ENCODE results near the gene CXCL17. TPM values are rescaled to one million over a fixed set of nuclear protein-coding genes. Genes with fewer than 3 reads are reported as not detected.
"Not testable (repeated sequence)": the region's sequence is repeated elsewhere in the genome, so short reads cannot be mapped to it uniquely, and the experiment has no call there.

Gene CXCL17
- total RNA-seq, 1 donor from 2014 or later: not detected

GRCh38 chr19:42473686-42474085, 30.9 kb upstream of the CXCL17 start:
- Mint-ChIP-seq H3K27ac (no peak overlapping the region), H3K4me3 (ENCODE audit: low read depth) (no peak overlapping the region), H3K36me3 (ENCODE audit: low read depth) (no peaks in the 10 kb centered on the region), H3K9me3 (no peaks in the 10 kb centered on the region), H3K4me1 (ENCODE audit: low read depth) (peaks cover 4% of the 10 kb centered on the region), H3K27me3 (ENCODE audit: low read depth) (peaks cover 7% of the 10 kb centered on the region)
- DNase-seq (ENCODE audit: low spot score): no peak
- intact Hi-C loops (cut with micrococcal nuclease): no loop called here

GRCh38 chr19:42472402-42473147, 29.8 kb upstream of the CXCL17 start:
- peaks cover 7% of the 10 kb centered on the region for H3K27me3 Mint-ChIP-seq (ENCODE audit: low read depth)
- no peak overlapping the region for H3K4me3 Mint-ChIP-seq (ENCODE audit: low read depth)
- peaks cover 11% of the 10 kb centered on the region for H3K4me1 Mint-ChIP-seq (ENCODE audit: low read depth)
- no peak overlapping the region for H3K27ac Mint-ChIP-seq
- intact Hi-C loops (cut with micrococcal nuclease): no loop called here
- no peak for DNase-seq (ENCODE audit: low spot score)
- H3K9me3 Mint-ChIP-seq: no peaks in the 10 kb centered on the region
- no peaks in the 10 kb centered on the region for H3K36me3 Mint-ChIP-seq (ENCODE audit: low read depth)

- intact Hi-C loops (cut with micrococcal nuclease): no loop called here
- Mint-ChIP-seq H3K27me3 (ENCODE audit: low read depth) (peaks cover 7% of the 10 kb centered on the region), H3K4me1 (ENCODE audit: low read depth) (peaks cover 19% of the 10 kb centered on the region), H3K27ac (no peak overlapping the region), H3K9me3 (no peaks in the 10 kb centered on the region), H3K4me3 (ENCODE audit: low read depth) (no peak overlapping the region), H3K36me3 (ENCODE audit: low read depth) (no peaks in the 10 kb centered on the region)
- no peak for DNase-seq (ENCODE audit: low spot score)
These were observed 29.0 kb upstream of the CXCL17 start for GRCh38 chr19:42471554-42472249.

DNA sequence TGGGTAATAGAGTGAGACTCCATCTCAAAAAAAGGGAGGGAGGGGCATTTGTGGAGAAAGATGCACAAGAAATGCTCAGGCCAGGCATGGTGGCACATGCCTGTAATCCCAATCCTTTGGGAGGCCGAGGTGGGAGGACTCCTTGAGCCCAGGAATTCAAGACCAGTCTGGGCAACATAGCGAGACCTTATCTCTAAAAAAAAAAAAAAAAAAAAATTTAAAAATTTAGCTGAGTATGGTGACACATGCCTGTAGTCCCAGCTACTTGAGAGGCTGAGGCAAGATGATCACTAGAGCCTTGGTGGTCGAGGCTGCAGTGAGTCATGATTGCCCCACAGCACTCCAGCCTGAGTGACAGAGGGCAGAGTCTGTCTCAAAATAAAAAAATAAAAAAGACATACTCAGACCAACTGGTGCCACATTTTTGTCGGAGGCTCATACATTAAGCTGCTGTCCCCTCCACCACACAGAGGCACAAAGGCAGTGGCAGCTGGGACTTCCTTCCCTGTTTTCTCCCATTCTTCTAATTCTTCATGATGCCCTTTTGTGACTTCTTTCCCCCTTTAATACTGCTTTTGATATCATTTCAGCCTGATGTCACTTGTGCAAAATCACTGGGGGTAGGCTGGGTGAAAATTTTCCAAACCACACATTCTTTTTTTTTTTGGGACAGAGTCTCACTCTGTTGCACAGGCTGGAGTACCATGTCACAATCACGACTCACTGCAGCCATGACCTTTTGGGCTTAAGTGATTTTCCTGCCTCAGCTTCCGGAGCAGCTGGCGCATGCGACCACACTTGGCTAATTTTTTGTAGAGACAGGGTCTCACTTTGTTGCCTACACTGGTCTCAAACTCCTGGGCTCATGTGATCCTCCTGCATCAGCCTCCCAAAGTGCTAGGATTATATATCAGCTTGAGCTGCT, 26.8 kb upstream of the CXCL17 start:
- peak overlapping the region; percentile 33 for H3K4me3 Mint-ChIP-seq (ENCODE audit: low read depth)
- H3K36me3 Mint-ChIP-seq (ENCODE audit: low read depth): no peaks in the 10 kb centered on the region
- peak overlapping the region; percentile 28 for H3K27ac Mint-ChIP-seq
- peaks cover 29% of the 10 kb centered on the region for H3K4me1 Mint-ChIP-seq (ENCODE audit: low read depth)
- no peak for DNase-seq (ENCODE audit: low spot score)
- H3K27me3 Mint-ChIP-seq (ENCODE audit: low read depth): peaks cover 4% of the 10 kb centered on the region
- intact Hi-C loops (cut with micrococcal nuclease): loop anchor here (5.0 kb wide), 1 partner anchor 58 kb away; the partner anchor contains the start of gene CEACAM1
- no peaks in the 10 kb centered on the region for H3K9me3 Mint-ChIP-seq

DNA sequence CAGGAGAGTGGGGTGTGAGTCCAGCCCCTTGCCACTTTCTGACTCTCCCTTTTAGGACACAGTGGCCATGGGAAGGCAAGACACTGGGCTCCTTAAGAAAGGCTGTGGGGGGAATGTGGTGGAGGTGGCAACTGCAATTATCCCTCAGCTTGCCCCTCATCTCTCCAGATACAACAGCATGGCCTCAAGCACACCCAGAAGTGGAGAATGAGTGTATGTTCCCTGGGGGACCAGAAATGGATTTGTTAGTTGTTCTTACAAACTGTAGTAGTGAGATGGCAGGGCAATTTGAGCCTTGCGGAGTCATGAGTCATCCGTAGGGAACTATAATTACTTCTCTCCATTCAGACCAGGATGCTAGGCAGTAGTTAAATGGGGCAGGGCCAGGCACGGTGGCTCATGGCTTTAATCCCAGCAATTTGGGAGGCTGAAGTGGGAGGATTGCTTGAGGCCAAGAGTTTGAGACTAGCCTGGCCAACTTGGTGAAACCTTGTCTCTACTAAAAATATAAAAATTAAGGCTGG, 25.6 kb upstream of the CXCL17 start:
- Mint-ChIP-seq H3K36me3 (ENCODE audit: low read depth) (no peaks in the 10 kb centered on the region), H3K4me3 (ENCODE audit: low read depth) (no peak overlapping the region), H3K4me1 (ENCODE audit: low read depth) (peaks cover 29% of the 10 kb centered on the region), H3K27ac (no peak overlapping the region), H3K9me3 (no peaks in the 10 kb centered on the region), H3K27me3 (ENCODE audit: low read depth) (peaks cover 4% of the 10 kb centered on the region)
- DNase-seq (ENCODE audit: low spot score): no peak
- intact Hi-C loops (cut with micrococcal nuclease): loop anchor here (5.0 kb wide), 1 partner anchor 59 kb away; the partner anchor contains the start of gene CEACAM1

DNA sequence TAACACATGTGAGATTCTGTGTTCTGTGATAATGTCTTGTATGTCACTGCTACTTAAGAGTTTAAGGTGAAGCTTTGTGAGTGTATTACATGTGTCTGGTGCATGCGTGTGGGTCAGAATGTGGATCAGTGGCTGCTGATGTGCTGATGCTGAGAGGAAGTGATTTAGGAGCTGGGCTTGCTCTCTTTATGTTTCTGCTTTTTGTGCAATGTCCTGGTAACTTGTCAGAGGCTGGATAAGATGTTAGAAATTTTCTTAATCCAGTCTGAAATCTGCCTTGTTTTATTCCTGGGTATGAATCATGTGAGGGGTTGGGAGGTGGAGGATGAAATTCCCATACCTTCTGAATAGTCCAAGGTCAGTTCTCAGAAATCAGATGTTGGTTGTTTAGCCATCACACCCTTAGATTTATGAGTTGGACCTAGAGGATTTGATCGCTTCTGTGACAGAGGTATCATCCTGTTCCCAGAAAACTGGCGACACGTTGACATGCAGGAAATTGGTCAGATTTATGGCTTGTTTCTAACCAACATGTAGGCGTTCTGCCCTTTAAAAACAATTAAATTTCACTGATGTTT, 24.5 kb upstream of the CXCL17 start:
- H3K36me3 Mint-ChIP-seq (ENCODE audit: low read depth): no peaks in the 10 kb centered on the region
- H3K27me3 Mint-ChIP-seq (ENCODE audit: low read depth): no peaks in the 10 kb centered on the region
- intact Hi-C loops (cut with micrococcal nuclease): loop anchor here (1.0 to 5.0 kb wide), 2 partner anchors 17 to 60 kb away; partner anchors contain the start of gene CEACAM1
- H3K27ac Mint-ChIP-seq: peak overlapping the region; percentile 48
- H3K4me1 Mint-ChIP-seq (ENCODE audit: low read depth): peaks cover 29% of the 10 kb centered on the region
- DNase-seq (ENCODE audit: low spot score): no peak
- no peaks in the 10 kb centered on the region for H3K9me3 Mint-ChIP-seq
- H3K4me3 Mint-ChIP-seq (ENCODE audit: low read depth): no peak overlapping the region

DNA sequence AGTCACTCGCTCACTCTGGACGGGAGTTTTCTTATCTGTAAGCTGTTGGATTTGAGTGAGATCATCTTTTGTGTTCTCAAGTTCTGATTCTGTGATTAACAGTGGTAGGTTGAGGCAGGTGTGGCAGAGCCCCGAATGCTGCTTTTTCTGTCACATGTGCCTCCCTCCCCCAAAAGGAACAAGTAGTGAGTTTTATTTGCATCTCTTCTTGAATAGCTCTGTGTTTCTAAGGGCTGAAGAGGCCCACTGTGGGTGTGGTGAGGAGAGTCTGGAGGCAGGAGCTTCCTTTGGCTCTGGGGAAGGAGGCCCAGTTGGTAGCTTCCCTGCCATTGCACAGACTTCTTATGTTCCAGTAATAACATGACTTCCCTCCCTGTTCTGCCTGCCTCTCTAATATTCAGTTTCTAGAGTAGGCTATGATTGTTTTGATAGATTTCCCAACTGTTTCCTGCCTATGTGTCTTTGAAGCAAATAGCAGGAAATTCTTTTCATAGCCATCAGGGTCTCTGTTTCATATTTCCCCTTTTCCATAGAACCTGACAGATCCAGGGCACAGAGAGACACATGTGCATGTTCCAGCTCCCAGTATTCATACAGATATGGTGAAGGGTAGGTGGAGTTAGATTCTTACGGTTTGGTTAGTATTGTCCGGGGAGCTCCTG, 23.9 kb upstream of the CXCL17 start:
- Mint-ChIP-seq H3K4me1 (ENCODE audit: low read depth) (peaks cover 29% of the 10 kb centered on the region), H3K4me3 (ENCODE audit: low read depth) (no peak overlapping the region), H3K36me3 (ENCODE audit: low read depth) (no peaks in the 10 kb centered on the region), H3K9me3 (no peaks in the 10 kb centered on the region), H3K27me3 (ENCODE audit: low read depth) (no peaks in the 10 kb centered on the region), H3K27ac (peak overlapping the region; percentile 48)
- DNase-seq (ENCODE audit: low spot score): no peak
- intact Hi-C loops (cut with micrococcal nuclease): loop anchor here (1.0 to 5.0 kb wide), 2 partner anchors 16 to 61 kb away; partner anchors contain the start of gene CEACAM1

- intact Hi-C loops (cut with micrococcal nuclease): loop anchor here (5.0 kb wide), 1 partner anchor 61 kb away; the partner anchor contains the start of gene CEACAM1
- Mint-ChIP-seq H3K27ac (peak overlapping the region; percentile 48), H3K9me3 (no peaks in the 10 kb centered on the region), H3K27me3 (ENCODE audit: low read depth) (no peaks in the 10 kb centered on the region), H3K4me1 (ENCODE audit: low read depth) (peaks cover 29% of the 10 kb centered on the region), H3K36me3 (ENCODE audit: low read depth) (no peaks in the 10 kb centered on the region), H3K4me3 (ENCODE audit: low read depth) (no peak overlapping the region)
- DNase-seq (ENCODE audit: low spot score): no peak
These were observed 23.1 kb upstream of the CXCL17 start for GRCh38 chr19:42465827-42466280.

GRCh38 chr19:42461700-42462324, 19.1 kb upstream of the CXCL17 start:
- intact Hi-C loops (cut with micrococcal nuclease): no loop called here

DNA sequence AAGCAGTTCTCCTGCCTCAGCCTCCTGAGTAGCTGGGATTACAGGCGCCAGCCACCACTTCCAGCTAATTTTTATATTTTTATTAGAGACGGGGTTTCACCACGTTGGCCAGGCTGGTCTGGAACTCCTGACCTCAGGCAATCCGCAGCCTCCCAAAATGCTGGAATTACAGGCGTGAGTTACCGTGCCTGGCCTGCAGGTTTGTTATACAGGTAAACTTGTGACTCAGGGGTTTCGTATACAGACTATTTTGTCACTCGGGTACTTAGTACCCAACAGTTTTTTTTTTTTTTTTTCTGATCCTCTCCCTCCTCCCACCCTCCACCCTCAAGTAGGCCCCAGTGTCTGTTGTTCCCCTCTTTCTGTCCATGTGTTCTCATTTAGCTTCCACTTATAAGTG, 18.5 kb upstream of the CXCL17 start:
- DNase-seq (ENCODE audit: low spot score); H3K9me3 Mint-ChIP-seq; H3K27ac Mint-ChIP-seq; H3K4me1 Mint-ChIP-seq (ENCODE audit: low read depth); H3K4me3 Mint-ChIP-seq (ENCODE audit: low read depth); intact Hi-C loops (cut with micrococcal nuclease); H3K36me3 Mint-ChIP-seq (ENCODE audit: low read depth); H3K27me3 Mint-ChIP-seq (ENCODE audit: low read depth): not testable (repeated sequence)

More at GRCh38 chr19:42461700-42462324, 19.1 kb upstream of the CXCL17 start:
- H3K4me1 Mint-ChIP-seq (ENCODE audit: low read depth): peaks cover 15% of the 10 kb centered on the region
- H3K27ac Mint-ChIP-seq: no peak overlapping the region
- H3K27me3 Mint-ChIP-seq (ENCODE audit: low read depth): no peaks in the 10 kb centered on the region
- no peak for DNase-seq (ENCODE audit: low spot score)
- H3K36me3 Mint-ChIP-seq (ENCODE audit: low read depth): no peaks in the 10 kb centered on the region
- no peaks in the 10 kb centered on the region for H3K9me3 Mint-ChIP-seq
- no peak overlapping the region for H3K4me3 Mint-ChIP-seq (ENCODE audit: low read depth)

DNA sequence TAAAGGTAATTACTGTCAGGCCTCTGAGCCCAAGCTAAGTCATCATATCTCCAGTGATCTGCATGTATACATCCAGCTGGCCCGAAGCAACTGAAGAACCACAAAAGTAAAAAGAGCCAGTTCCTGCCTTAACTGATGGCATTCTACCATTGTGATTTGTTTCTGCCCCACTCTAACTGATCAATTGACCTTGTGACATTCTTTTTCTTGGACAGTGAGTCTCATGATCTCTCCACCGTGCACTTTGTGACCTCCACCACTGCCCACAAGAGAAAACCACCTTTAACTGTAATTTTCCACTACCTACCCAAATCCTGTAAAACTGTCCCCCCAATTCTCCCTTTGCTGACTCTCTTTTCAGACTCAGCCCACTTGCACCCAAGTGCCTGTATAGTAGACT, 17.2 kb upstream of the CXCL17 start:
- Mint-ChIP-seq H3K27ac (no peak overlapping the region), H3K4me3 (ENCODE audit: low read depth) (no peak overlapping the region), H3K4me1 (ENCODE audit: low read depth) (peaks cover 15% of the 10 kb centered on the region), H3K27me3 (ENCODE audit: low read depth) (no peaks in the 10 kb centered on the region), H3K9me3 (no peaks in the 10 kb centered on the region), H3K36me3 (ENCODE audit: low read depth) (no peaks in the 10 kb centered on the region)
- intact Hi-C loops (cut with micrococcal nuclease): no loop called here
- no peak for DNase-seq (ENCODE audit: low spot score)
